Measurements from ENCODE around the gene EPB41L4B.
A peak's percentile ranks its signal among the peaks of the same experiment; 100 is the strongest.

Gene EPB41L4B

GRCh38 chr9:109267555-109267954 is 53.3 kb downstream of the EPB41L4B start:
- no peak for DNase-seq

GRCh38 chr9:109264877-109265587 is 55.8 kb downstream of the EPB41L4B start:
- DNase-seq, result no peak

DNA sequence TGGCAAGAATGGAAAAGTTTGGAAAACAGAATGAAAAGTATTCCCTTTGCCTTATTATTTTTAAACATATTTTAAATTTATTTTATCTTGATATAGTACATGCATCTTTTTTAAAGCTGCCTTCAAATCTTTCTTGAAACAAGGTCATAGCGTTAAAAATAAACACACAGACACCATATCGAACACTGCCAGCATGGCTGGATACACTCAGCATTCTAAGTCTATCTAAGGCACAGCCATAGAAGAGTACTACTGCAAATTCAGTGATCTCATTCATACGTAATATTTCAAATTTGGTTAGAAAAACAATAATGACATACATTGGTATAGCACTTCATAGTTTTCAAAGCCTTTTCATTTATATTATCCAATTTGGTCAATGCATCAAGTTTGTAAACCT is 57.5 kb downstream of the EPB41L4B start:
- DNase-seq, result no peak

- DNase-seq, result no peak
Observed at GRCh38 chr9:109258481-109259302, 62.2 kb downstream of the EPB41L4B start.

DNA sequence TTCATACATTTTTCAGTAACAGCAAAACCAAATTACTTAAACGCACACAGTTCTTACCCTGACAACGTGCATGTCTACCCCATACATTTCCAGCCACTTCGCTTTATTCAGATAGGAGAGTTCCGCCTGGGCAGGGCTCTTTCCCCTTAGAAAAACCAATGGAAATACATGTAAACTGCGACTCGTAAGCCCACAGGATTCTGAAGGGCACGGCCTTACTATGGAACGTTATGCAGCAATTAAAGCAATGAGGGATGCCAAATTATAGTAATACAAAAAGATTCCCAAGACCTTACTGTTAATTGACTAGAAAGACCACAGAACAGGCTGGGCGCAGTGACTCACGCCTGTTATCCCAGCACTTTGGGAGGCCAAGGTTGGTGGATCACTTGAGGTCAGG is 64.5 kb downstream of the EPB41L4B start:
- DNase-seq, result no peak

GRCh38 chr9:109255394-109255793 is 65.5 kb downstream of the EPB41L4B start:
- DNase-seq, result no peak

DNA sequence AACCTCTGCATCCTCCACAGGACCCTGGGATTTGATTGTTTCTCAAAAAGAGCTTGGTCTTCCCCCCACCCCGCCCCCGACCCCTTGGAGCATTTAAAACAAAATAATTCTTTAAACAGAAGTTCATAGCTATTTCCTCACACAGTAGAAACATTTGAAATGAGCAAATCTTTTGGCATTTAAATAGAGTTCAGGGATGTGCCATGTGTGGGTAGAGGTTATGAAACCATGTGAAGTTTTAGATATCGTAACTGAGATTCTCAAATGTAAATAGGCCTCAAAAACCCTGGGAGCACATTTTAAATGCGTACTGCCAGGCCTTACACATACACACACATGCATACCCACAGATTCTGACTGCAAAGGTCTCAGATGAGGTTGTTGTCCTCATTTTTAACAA is 66.5 kb downstream of the EPB41L4B start:
- DNase-seq, result no peak

DNA sequence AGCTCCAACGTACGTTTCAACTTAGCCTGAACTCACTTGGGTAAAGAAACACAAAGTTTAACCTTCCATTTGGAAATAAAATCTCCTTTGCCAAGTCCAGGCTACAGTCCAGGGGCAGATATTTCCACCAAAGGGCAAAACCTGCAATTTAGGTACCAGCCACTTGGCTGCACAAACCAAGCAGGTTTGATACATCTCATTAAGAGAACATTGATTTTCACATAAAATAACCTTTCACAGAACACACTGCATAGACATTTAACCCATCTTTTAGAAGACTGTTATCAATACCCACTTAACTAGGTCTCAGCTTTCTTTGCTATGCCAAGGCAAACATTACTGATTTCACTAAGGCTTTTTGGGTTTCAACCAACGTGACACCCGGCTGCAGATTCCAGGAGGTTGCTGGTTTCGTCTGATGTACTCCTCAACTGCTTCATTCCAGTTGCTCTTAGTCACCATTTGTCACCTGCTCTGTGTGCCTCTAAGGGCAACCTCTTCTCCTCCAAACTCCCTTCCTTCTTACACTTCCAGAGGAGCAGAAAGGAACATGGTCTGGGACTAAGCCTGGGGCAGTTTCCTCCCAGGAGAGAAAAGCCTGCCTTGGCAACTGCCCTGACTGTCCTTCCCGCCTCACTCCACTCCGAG is 67.1 kb downstream of the EPB41L4B start:
- DNase-seq, result no peak

DNA sequence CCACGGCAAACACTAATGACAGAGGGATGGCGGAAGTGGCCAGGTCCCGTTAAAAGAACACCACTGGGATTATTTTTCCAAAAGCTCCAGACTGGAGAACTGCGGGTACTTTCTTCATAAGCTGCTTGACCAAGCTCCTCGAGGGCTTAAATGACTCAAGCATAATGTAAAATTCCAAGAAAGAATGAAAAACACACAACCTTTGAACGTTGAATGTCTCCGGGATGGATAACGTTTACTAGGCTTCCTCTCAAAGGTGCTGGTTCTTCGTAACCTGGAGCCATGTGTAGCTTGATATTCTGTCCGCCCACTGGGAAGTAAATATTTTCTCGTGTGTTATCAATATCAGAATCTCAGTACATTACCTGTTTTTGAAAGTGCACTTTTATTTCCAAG is 67.6 kb downstream of the EPB41L4B start:
- no peak for DNase-seq

GRCh38 chr9:109252291-109252690 is 68.6 kb downstream of the EPB41L4B start:
- no peak for DNase-seq

GRCh38 chr9:109251776-109252106 is 69.1 kb downstream of the EPB41L4B start:
- no peak for DNase-seq

- DNase-seq, result no peak
Observed at GRCh38 chr9:109251080-109251775, 69.6 kb downstream of the EPB41L4B start.

DNA sequence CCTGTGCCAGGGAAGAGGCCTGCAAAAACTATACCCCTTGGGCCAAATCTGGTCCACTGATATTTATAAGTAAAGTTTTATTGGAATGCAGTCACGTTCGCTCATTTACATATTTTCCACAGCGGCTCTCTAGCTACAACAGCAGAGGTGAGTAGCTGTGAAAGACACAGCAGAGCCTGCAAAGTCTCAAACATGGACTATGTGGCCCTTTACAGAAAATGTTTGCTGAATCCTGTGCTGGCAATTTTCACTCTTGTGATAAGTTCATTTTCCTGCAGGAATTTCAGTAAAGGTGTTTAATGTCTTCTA is 70.1 kb downstream of the EPB41L4B start:
- DNase-seq, result no peak

- no peak for DNase-seq
Observed at GRCh38 chr9:109250311-109250741, 70.5 kb downstream of the EPB41L4B start.

DNA sequence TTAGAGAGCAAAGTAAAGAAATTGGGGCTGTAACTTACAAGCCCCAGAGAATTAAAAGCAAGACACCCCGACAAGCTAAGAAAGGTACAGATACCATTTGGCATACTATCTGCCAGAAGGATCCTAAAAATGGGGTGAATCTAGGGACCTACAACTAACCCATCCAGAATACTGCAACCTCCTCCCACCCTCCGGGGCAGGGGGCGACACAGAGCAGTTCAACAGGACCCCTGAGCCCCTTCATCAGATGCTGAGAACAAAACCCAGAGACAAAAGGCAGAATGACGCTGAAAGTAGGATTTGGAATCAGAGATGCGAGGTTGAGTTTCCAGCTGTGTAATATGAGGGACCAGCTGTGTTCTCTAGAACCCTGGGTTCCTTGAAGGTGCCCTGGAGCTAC is 71.2 kb downstream of the EPB41L4B start:
- DNase-seq, result no peak

- no peak for DNase-seq
Observed at GRCh38 chr9:109248133-109248581, 72.7 kb downstream of the EPB41L4B start.

DNA sequence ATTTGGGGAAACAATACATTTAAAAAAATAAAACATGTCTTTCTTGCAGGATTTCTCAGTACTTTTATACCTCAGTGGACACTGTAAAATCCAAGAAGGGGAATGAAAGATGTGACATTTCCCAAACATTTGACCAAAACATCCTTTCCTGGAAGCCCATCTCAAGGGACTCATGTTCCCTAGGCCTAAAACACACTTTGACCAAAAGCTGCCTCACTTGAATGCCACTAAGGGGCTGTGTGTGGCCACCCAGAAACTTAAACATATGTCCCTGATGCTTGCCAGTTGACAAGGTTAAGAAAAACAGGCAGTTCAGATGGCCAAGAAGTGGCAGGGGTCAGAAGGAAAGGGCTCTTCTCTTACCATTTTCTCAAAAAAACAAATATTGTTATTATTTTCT is 73.6 kb downstream of the EPB41L4B start:
- DNase-seq, result no peak

DNA sequence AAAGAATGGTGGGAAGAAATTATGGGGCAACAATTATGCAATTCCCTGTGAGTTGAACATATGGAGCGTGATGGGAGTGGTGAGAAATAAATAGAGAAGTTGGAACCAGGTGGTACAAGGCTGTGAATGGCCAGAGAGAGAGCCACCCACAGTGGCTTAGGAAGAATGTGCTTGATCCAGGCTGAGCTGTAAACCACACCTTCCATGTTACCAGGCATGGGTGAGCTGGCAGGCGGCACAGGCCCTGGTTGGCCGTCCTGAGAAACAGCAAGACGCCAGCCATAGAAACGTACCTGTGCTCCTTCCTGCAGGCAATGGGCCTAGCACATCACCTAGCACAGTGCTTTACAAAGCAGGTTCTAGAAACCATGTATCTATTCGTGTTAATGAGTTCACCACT is 74.3 kb downstream of the EPB41L4B start:
- no peak for DNase-seq

DNA sequence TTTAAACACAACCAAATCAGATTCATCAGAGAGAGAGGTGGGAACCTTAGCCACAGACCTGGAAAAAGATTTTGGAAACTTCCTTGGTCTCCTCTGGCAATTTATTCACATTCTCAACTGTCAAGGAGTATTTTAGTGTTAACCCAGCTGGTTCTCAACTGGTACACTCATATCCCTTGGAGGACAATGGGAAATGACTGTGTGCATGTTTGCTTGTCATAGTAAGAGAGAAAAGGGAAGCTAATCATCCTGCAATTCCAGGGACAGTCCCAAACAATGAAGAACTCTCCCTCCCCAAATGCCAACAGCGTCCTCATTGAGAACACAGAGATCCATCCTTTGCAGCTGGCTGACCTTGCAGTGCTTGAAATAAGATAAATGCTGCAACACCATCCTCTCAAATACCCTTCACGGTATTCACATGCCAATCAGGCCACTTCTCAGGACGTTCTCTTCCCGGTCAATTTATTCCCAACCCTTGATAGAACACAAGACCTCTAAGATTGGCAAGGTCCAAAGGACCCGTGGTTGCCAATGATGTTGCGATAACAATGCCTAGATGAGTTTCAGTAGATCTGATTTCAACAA is 75.5 kb downstream of the EPB41L4B start:
- no peak for DNase-seq

- DNase-seq, result peak; percentile 71
Observed at GRCh38 chr9:109244179-109245132, 76.4 kb downstream of the EPB41L4B start.

DNA sequence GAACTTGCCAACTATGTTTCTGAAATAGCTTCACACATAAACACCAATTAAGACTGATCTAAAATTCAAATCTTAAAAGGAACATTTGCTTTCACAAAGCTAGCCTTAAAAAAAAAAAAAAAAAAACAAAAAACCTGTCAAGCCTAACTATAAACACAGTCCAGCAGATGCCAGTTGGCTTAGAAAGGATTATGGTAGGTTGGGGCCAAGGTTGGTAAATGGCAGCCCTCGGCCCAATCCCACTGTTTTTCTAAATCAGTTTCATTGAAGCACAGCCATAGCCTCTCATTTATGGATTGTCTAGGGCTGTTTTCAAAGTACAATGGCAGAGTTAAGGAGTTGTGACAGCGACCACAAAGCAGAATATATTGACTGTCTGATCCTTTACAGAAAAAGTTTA is 78.1 kb downstream of the EPB41L4B start:
- no peak for DNase-seq

- DNase-seq, result no peak
Observed at GRCh38 chr9:109242014-109242413, 78.8 kb downstream of the EPB41L4B start.

All from activated naive CD4-positive, alpha-beta T cell treated with anti-CD3 and anti-CD28 coated beads, Interleukin-2, amount 50 U/mL, for 16 hours (primary cell).